Posterior cingulate gyrus (tissue), 11 donors: ENCODE measurements around the gene PCDH1.
"Not testable (repeated sequence)": the region's sequence is repeated elsewhere in the genome, so short reads cannot be mapped to it uniquely, and the experiment has no call there.

Experiments
- DNase-seq, 10 donors: peaks; one replicate each; pipeline versions ENCODE4 v3.0.0 to v3.0.0-alpha.2; 2020 to 2021; ENCODE audit warnings: mixed read lengths in 3 of 10
- intact Hi-C: fragments of 100-400 bp; cut with DNase I; formaldehyde crosslinking; loops from one replicate; pipeline ENCODE4 v1.15.1; 2023

Gene PCDH1

GRCh38 chr5:141878186-141878710, at the start of gene PCDH1:
PCDH1 (minus strand) TSS chr5:141878410; CDS start chr5:141878262, 148 bp downstream.
- peak in 4 of 10 donors; percentile 69 to 94 (median 88) for DNase-seq

GRCh38 chr5:141926434-141926833, 48.2 kb upstream of the PCDH1 start:
- no peak for DNase-seq
- intact Hi-C loops = no loop called here

More at GRCh38 chr5:141878186-141878710, at the start of gene PCDH1:
- intact Hi-C loops = loop anchor here (2.0 to 5.0 kb wide), 4 partner anchors 66 to 185 kb away; no protein-coding TSS in a partner anchor

GRCh38 chr5:141923448-141924313, 45.5 kb upstream of the PCDH1 start, which contains the start of gene DELE1:
DELE1 (plus strand) TSS chr5:141923871; CDS start chr5:141923942, 71 bp downstream.
- peak; percentile 89 to 99 (median 94) for DNase-seq
- intact Hi-C loops = loop anchor here (2.0 to 5.0 kb wide), 2 partner anchors 37 to 41 kb away; no protein-coding TSS in a partner anchor

GRCh38 chr5:141922827-141923447, 44.7 kb upstream of the PCDH1 start:
- DNase-seq = not testable (repeated sequence)
- intact Hi-C loops = loop anchor here (2.0 to 5.0 kb wide), 2 partner anchors 38 to 41 kb away; no protein-coding TSS in a partner anchor

GRCh38 chr5:141920771-141921170, 42.6 kb upstream of the PCDH1 start:
- intact Hi-C loops = loop anchor here (5.0 kb wide), 1 partner anchor 38 kb away; no protein-coding TSS in a partner anchor

GRCh38 chr5:141919218-141920119, 41.3 kb upstream of the PCDH1 start:
- DNase-seq = no peak
- intact Hi-C loops = loop anchor here (5.0 kb wide), 1 partner anchor 37 kb away; no protein-coding TSS in a partner anchor

More at GRCh38 chr5:141920771-141921170, 42.6 kb upstream of the PCDH1 start:
- no peak for DNase-seq

- intact Hi-C loops = no loop called here
Observed at GRCh38 chr5:141917760-141918159, 39.5 kb upstream of the PCDH1 start.

GRCh38 chr5:141916522-141916921, 38.3 kb upstream of the PCDH1 start:
- intact Hi-C loops = no loop called here

More at GRCh38 chr5:141917760-141918159, 39.5 kb upstream of the PCDH1 start:
- no peak for DNase-seq

GRCh38 chr5:141915881-141916336, 37.7 kb upstream of the PCDH1 start:
- intact Hi-C loops = no loop called here
- DNase-seq = no peak

More at GRCh38 chr5:141916522-141916921, 38.3 kb upstream of the PCDH1 start:
- DNase-seq = no peak

- no peak for DNase-seq
- intact Hi-C loops = loop anchor here (1.0 kb wide), 2 partner anchors 212 to 222 kb away; no protein-coding TSS in a partner anchor
Observed at GRCh38 chr5:141914797-141915196, 36.6 kb upstream of the PCDH1 start.

GRCh38 chr5:141914199-141914743, 36.1 kb upstream of the PCDH1 start:
- intact Hi-C loops = loop anchor here (1.0 kb wide), 2 partner anchors 212 to 222 kb away; no protein-coding TSS in a partner anchor
- peak; percentile 24 to 94 (median 60) for DNase-seq

- peak in 7 of 10 donors; percentile 30 to 89 (median 57) for DNase-seq
- intact Hi-C loops = loop anchor here (1.0 kb wide), 2 partner anchors 211 to 221 kb away; no protein-coding TSS in a partner anchor
Observed at GRCh38 chr5:141913560-141914198, 35.5 kb upstream of the PCDH1 start.

GRCh38 chr5:141910271-141910673, 32.1 kb upstream of the PCDH1 start:
- intact Hi-C loops = no loop called here
- no peak for DNase-seq

GRCh38 chr5:141909212-141909611, 31.0 kb upstream of the PCDH1 start:
- intact Hi-C loops = no loop called here

GRCh38 chr5:141908796-141909195, 30.6 kb upstream of the PCDH1 start:
- intact Hi-C loops = no loop called here

More at GRCh38 chr5:141909212-141909611, 31.0 kb upstream of the PCDH1 start:
- no peak for DNase-seq

GRCh38 chr5:141906972-141907371, 28.8 kb upstream of the PCDH1 start:
- intact Hi-C loops = no loop called here
- no peak for DNase-seq

More at GRCh38 chr5:141908796-141909195, 30.6 kb upstream of the PCDH1 start:
- no peak for DNase-seq

- no peak for DNase-seq
- intact Hi-C loops = no loop called here
Observed at GRCh38 chr5:141906517-141906916, 28.3 kb upstream of the PCDH1 start.

- no peak for DNase-seq
- intact Hi-C loops = no loop called here
Observed at GRCh38 chr5:141904551-141904950, 26.3 kb upstream of the PCDH1 start.
